Measurements from ENCODE around the gene DNAL4.

The DNAL4 gene

DNA sequence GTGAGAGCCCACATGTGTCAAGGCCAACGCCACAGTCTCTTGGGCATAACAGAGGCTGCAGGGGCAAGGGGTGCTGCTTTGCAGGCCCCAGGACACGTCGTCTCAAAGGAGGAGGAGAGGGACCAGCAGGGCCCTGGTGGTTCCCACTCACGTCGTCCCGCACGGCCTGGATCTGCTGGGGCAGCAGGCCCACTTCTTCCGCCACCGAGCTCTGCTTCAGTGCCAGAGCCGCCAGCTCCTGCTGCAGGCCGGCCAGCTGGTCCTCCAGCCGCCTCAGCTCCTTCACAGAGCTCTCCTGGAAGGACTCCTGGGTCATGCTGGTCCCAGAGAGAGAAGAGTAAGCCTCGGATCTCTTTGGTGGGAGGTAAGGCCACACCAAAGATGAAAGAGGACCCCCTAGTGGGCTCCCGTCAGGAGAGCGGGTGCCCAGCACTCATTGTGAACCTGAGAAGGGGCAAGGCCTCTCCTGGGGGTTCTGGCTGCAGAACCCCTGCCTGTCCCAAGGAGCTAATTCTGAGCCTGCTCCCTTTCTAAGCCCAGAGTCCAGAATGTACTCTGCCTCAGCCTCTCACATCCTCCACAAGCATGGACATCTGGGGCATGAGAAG, 53.7 kb downstream of the DNAL4 start:
- H3K9me3 ChIP-seq: no peaks in the 10 kb centered on the region
- H3K36me3 ChIP-seq: peaks cover 96% of the 10 kb centered on the region
- no peaks in the 10 kb centered on the region for H3K4me1 ChIP-seq
- no peaks in the 10 kb centered on the region for H3K27me3 ChIP-seq
- TF ChIP-seq, protein P1, sequence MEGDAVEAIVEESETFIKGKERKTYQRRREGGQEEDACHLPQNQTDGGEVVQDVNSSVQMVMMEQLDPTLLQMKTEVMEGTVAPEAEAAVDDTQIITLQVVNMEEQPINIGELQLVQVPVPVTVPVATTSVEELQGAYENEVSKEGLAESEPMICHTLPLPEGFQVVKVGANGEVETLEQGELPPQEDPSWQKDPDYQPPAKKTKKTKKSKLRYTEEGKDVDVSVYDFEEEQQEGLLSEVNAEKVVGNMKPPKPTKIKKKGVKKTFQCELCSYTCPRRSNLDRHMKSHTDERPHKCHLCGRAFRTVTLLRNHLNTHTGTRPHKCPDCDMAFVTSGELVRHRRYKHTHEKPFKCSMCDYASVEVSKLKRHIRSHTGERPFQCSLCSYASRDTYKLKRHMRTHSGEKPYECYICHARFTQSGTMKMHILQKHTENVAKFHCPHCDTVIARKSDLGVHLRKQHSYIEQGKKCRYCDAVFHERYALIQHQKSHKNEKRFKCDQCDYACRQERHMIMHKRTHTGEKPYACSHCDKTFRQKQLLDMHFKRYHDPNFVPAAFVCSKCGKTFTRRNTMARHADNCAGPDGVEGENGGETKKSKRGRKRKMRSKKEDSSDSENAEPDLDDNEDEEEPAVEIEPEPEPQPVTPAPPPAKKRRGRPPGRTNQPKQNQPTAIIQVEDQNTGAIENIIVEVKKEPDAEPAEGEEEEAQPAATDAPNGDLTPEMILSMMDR (IDR thresholded peaks at IDR 0.05; ENCODE audit: low read depth, low read length): no peak
- H3K4me3 ChIP-seq (ENCODE audit: low read depth, low read length): no peak overlapping the region
- no peak for DNase-seq

- TF ChIP-seq, protein P1 (IDR thresholded peaks at IDR 0.05; ENCODE audit: low read depth, low read length): no peak
- Histone ChIP-seq H3K4me1 (no peaks in the 10 kb centered on the region), H3K9me3 (no peaks in the 10 kb centered on the region), H3K27me3 (no peaks in the 10 kb centered on the region), H3K4me3 (ENCODE audit: low read depth, low read length) (no peak overlapping the region), H3K36me3 (peaks cover 88% of the 10 kb centered on the region)
- no peak for DNase-seq
These were observed 54.5 kb downstream of the DNAL4 start for GRCh38 chr22:38739300-38740055.

GRCh38 chr22:38738475-38739070, 55.4 kb downstream of the DNAL4 start:
- Histone ChIP-seq H3K9me3 (no peaks in the 10 kb centered on the region), H3K27me3 (no peaks in the 10 kb centered on the region), H3K36me3 (peaks cover 91% of the 10 kb centered on the region), H3K4me3 (ENCODE audit: low read depth, low read length) (no peak overlapping the region), H3K4me1 (no peaks in the 10 kb centered on the region; the same call in 1 of the 2 replicates)
- DNase-seq: no peak
- TF ChIP-seq, protein P1 (IDR thresholded peaks at IDR 0.05; ENCODE audit: low read depth, low read length): no peak

- H3K9me3 ChIP-seq: no peaks in the 10 kb centered on the region
- TF ChIP-seq, protein P1 (IDR thresholded peaks at IDR 0.05; ENCODE audit: low read depth, low read length): no peak
- H3K4me1 ChIP-seq: peaks cover 5% of the 10 kb centered on the region; the same call in 1 of the 2 replicates
- no peaks in the 10 kb centered on the region for H3K27me3 ChIP-seq
- peaks cover 87% of the 10 kb centered on the region for H3K36me3 ChIP-seq
- no peak for DNase-seq
- no peak overlapping the region for H3K4me3 ChIP-seq (ENCODE audit: low read depth, low read length)
These were observed 56.5 kb downstream of the DNAL4 start for GRCh38 chr22:38737302-38738060.

- peaks cover 79% of the 10 kb centered on the region for H3K36me3 ChIP-seq
- no peak overlapping the region for H3K4me3 ChIP-seq (ENCODE audit: low read depth, low read length)
- H3K27me3 ChIP-seq: no peaks in the 10 kb centered on the region
- peaks cover 5% of the 10 kb centered on the region; the same call in 1 of the 2 replicates for H3K4me1 ChIP-seq
- no peak for DNase-seq
- H3K9me3 ChIP-seq: no peaks in the 10 kb centered on the region
- TF ChIP-seq, protein P1 (IDR thresholded peaks at IDR 0.05; ENCODE audit: low read depth, low read length): no peak
These were observed 57.7 kb downstream of the DNAL4 start for GRCh38 chr22:38736257-38736570.

All from BE2C (cell line).